Ishikawa (cell line): ENCODE measurements around the gene ZBTB1.
A peak's percentile ranks its signal among the peaks of the same experiment; 100 is the strongest.

Experiments
- CEBPB ChIP-seq: IDR thresholded peaks from 2 replicates; pipeline ENCODE4 v1.6.1; 2012
- CREB1 ChIP-seq: IDR thresholded peaks from 2 replicates; pipeline ENCODE4 v1.6.1; 2012; ENCODE audit warnings: low read depth
- EGR1 ChIP-seq: IDR thresholded peaks from 2 replicates; pipeline ENCODE4 v1.6.1; 2012
- EP300 ChIP-seq: IDR thresholded peaks from 2 replicates; pipeline ENCODE4 v1.6.1; 2012; ENCODE audit warnings: borderline replicate concordance
- FOXM1 ChIP-seq: IDR thresholded peaks from 2 replicates; pipeline ENCODE4 v1.6.1; 2012; ENCODE audit warnings: low read depth, borderline replicate concordance
- MAX ChIP-seq: IDR thresholded peaks from 2 replicates; pipeline ENCODE4 v1.6.1; 2012
- NFIC ChIP-seq: IDR thresholded peaks from 2 replicates; pipeline ENCODE4 v1.6.1; 2012
- RAD21 ChIP-seq: IDR thresholded peaks from 2 replicates; pipeline ENCODE4 v1.6.1; 2012; ENCODE audit warnings: low read depth
- REST ChIP-seq: IDR thresholded peaks from 2 replicates; pipeline ENCODE4 v1.6.1; 2012; ENCODE audit warnings: low read depth, mild to moderate bottlenecking
- TAF1 ChIP-seq: IDR thresholded peaks from 2 replicates; pipeline ENCODE4 v1.6.1; 2012; ENCODE audit warnings: low read depth, mild to moderate bottlenecking
- TCF12 ChIP-seq: IDR thresholded peaks from 2 replicates; pipeline ENCODE4 v1.6.1; 2012; ENCODE audit warnings: low read depth
- TEAD4 ChIP-seq: IDR thresholded peaks from 2 replicates; pipeline ENCODE4 v1.6.1; 2012
- USF1 ChIP-seq: IDR thresholded peaks from 2 replicates; pipeline ENCODE4 v1.6.1; 2012
- YY1 ChIP-seq: IDR thresholded peaks from 2 replicates; pipeline ENCODE4 v1.6.1; 2012; ENCODE audit warnings: low read depth
- ZBTB7A ChIP-seq: IDR thresholded peaks from 2 replicates; pipeline ENCODE4 v1.6.1; 2012; ENCODE audit warnings: low read depth

The ZBTB1 gene

GRCh38 chr14:64510825-64511671 lies 6.5 kb downstream of the ZBTB1 start:
- no peak for TF ChIP-seq EGR1
- TF ChIP-seq RAD21, result peak; percentile 60
- no peak for TF ChIP-seq TEAD4

- TF ChIP-seq CREB1 (no peak), TEAD4 (no peak), ZBTB7A (no peak), NFIC (no peak), REST (no peak), RAD21 (no peak), USF1 (no peak), MAX (no peak), YY1 (no peak)
Measured at GRCh38 chr14:64513271-64513670, 8.7 kb downstream of the ZBTB1 start.

- TF ChIP-seq TEAD4, result no peak
- TF ChIP-seq CEBPB, result no peak
- no peak for TF ChIP-seq ZBTB7A
- TF ChIP-seq RAD21, result no peak
- TF ChIP-seq EGR1, result no peak
- TF ChIP-seq MAX, result no peak
- no peak for TF ChIP-seq CREB1
- no peak for TF ChIP-seq FOXM1
Measured at GRCh38 chr14:64515053-64515452, 10.5 kb downstream of the ZBTB1 start.

- TF ChIP-seq TAF1 (no peak), YY1 (no peak), TCF12 (no peak), CREB1 (no peak), EP300 (no peak), RAD21 (no peak), FOXM1 (no peak), ZBTB7A (no peak), REST (no peak), NFIC (no peak)
Measured at GRCh38 chr14:64516969-64517368, 12.4 kb downstream of the ZBTB1 start.

GRCh38 chr14:64518229-64518628 lies 13.7 kb downstream of the ZBTB1 start:
- TF ChIP-seq ZBTB7A (no peak), USF1 (no peak), TCF12 (no peak), TEAD4 (no peak), NFIC (no peak), MAX (no peak), RAD21 (no peak), YY1 (no peak)

GRCh38 chr14:64520699-64521098 lies 16.1 kb downstream of the ZBTB1 start:
- TF ChIP-seq EGR1 (no peak), TAF1 (no peak), YY1 (no peak), CREB1 (no peak), USF1 (no peak)
